Natural killer cell (primary cell): ENCODE measurements around the gene ARL15. TPM values are rescaled to one million over a fixed set of nuclear protein-coding genes. Genes with fewer than 3 reads are reported as not detected.
A peak's percentile ranks its signal among the peaks of the same experiment; 100 is the strongest.

Source experiments
- ATAC-seq, 3 donors: fragments of 150-1000 bp in 2 of 3; fragments of 200-7000 bp in 1 of 3; cut with Tn5 transposase; 1 replicate in 1 of 3; 2 replicates in 2 of 3; pipeline ENCODE4 v1.10.0; 2021; ENCODE audit warnings: mild to moderate bottlenecking in 2 of 3, moderate library complexity in 2 of 3
- DNase-seq, 2 donors: peaks; one replicate each; pipeline versions ENCODE4 v3.0.0 to v3.0.0-alpha.2; 2013 to 2021; ENCODE audit warnings: mixed read lengths in 1 of 2
- H3K27ac ChIP-seq: one replicate; pipeline ENCODE4 v1.5.1; 2013; ENCODE audit warnings: mild to moderate bottlenecking, low read length
- H3K27me3 ChIP-seq: one replicate; pipeline ENCODE4 v1.6.1; 2013; ENCODE audit warnings: low read length; ENCODE audit not compliant: control insufficient read depth, insufficient read depth
- H3K36me3 ChIP-seq: one replicate; pipeline ENCODE4 v1.6.1; 2013; ENCODE audit warnings: low read length; ENCODE audit not compliant: control insufficient read depth, insufficient read depth
- H3K4me1 ChIP-seq: one replicate; pipeline ENCODE4 v1.6.1; 2013; ENCODE audit warnings: low read length; ENCODE audit not compliant: control insufficient read depth, insufficient read depth
- H3K4me3 ChIP-seq: one replicate; pipeline ENCODE4 v1.5.1; 2013; ENCODE audit warnings: low read length
- H3K9me3 ChIP-seq: one replicate; pipeline ENCODE4 v1.6.1; 2013; ENCODE audit warnings: low read length; ENCODE audit not compliant: control insufficient read depth, insufficient read depth
- H3K27ac Mint-ChIP-seq, 2 donors: one replicate each; pipeline ENCODE4 v1.8.0; 2022; ENCODE audit warnings: mild to moderate bottlenecking in 2 of 2, mixed read lengths in 2 of 2, moderate library complexity in 1 of 2
- H3K27me3 Mint-ChIP-seq, 2 donors: one replicate each; pipeline ENCODE4 v1.8.0; 2022; ENCODE audit warnings: low read depth in 2 of 2, mixed read lengths in 2 of 2
- H3K36me3 Mint-ChIP-seq: one replicate; pipeline ENCODE4 v1.8.0; 2022; ENCODE audit warnings: mixed read lengths
- H3K4me1 Mint-ChIP-seq, 2 donors: one replicate each; pipeline ENCODE4 v1.8.0; 2022; ENCODE audit warnings: mixed read lengths in 2 of 2
- H3K4me3 Mint-ChIP-seq: one replicate; pipeline ENCODE4 v1.8.0; 2022; ENCODE audit warnings: mild to moderate bottlenecking, moderate library complexity, mixed read lengths
- H3K9me3 Mint-ChIP-seq, 2 donors: one replicate each; pipeline ENCODE4 v1.8.0; 2022; ENCODE audit warnings: mixed read lengths in 2 of 2
- CTCF ChIP-seq: fragments of 200-600 bp; IDR thresholded peaks from one replicate; pipeline ENCODE4 v1.8.0; 2022; ENCODE audit warnings: antibody characterized with exemption
- WGBS: methylation state at CpG from one replicate; pipeline ENCODE4 v1.1.7; 2013; ENCODE audit warnings: missing lambda C conversion rate; ENCODE audit not compliant: insufficient coverage; 5-methylcytosine and 5-hydroxymethylcytosine counted together
- intact Hi-C: fragments of 100-400 bp; cut with micrococcal nuclease; formaldehyde crosslinking; loops from one replicate; pipeline ENCODE4 v1.14.2; 2022
- total RNA-seq, 4 donors: library from RNA; stranded (reverse); fragments of 120-200 nt in 1 of 4; gene quantifications; one replicate each; pipeline versions ENCODE4 v1.2.3 to v1.2.4, GENCODE V29; 2013 to 2022

The ARL15 gene
- total RNA-seq, 3 donors from 2014 or later (not counting 1 experiment from before 2014, with no cell fraction given), result 28.9 to 35.1 (median 33.1) TPM

GRCh38 chr5:54247226-54247625, 63.1 kb downstream of the ARL15 start:
- intact Hi-C loops, result no loop called here
- 33% methylated on average over 2 of the region's 5 CpGs for WGBS
- H3K9me3 Mint-ChIP-seq, result no peaks in the 10 kb centered on the region

GRCh38 chr5:54243483-54244080, 66.8 kb downstream of the ARL15 start:
- H3K4me1 ChIP-seq, result no peaks in the 10 kb centered on the region
- no peaks in the 10 kb centered on the region for H3K36me3 Mint-ChIP-seq
- peak; percentile 64 for TF ChIP-seq CTCF
- 54% methylated on average over 3 of the region's 4 CpGs for WGBS
- DNase-seq (peak in 1 of 2 donors; percentile 66), ATAC-seq (no peak)
- no peaks in the 10 kb centered on the region for H3K36me3 ChIP-seq
- H3K4me1 Mint-ChIP-seq, result peaks cover 7 to 17% of the 10 kb centered on the region in 2 donors
- no peak overlapping the region for H3K4me3 Mint-ChIP-seq
- no peaks in the 10 kb centered on the region for H3K27me3 ChIP-seq
- no peaks in the 10 kb centered on the region for H3K9me3 ChIP-seq
- no peak overlapping the region for H3K27ac ChIP-seq
- no peak overlapping the region for H3K4me3 ChIP-seq
- H3K27ac Mint-ChIP-seq, result no peak overlapping the region
- H3K9me3 Mint-ChIP-seq, result no peaks in the 10 kb centered on the region
- H3K27me3 Mint-ChIP-seq, result no peaks in the 10 kb centered on the region
- intact Hi-C loops, result loop anchor here (1.0 kb wide), 2 partner anchors 176 to 246 kb away; no protein-coding TSS in a partner anchor

More at GRCh38 chr5:54247226-54247625, 63.1 kb downstream of the ARL15 start:
- Mint-ChIP-seq H3K27ac (no peak overlapping the region), H3K27me3 (no peaks in the 10 kb centered on the region), H3K4me3 (no peak overlapping the region), H3K4me1 (peaks cover 7 to 15% of the 10 kb centered on the region in 2 donors), H3K36me3 (no peaks in the 10 kb centered on the region)
- DNase-seq (no peak), ATAC-seq (no peak)
- no peaks in the 10 kb centered on the region for H3K36me3 ChIP-seq
- no peak for TF ChIP-seq CTCF
- H3K9me3 ChIP-seq, result no peaks in the 10 kb centered on the region
- no peaks in the 10 kb centered on the region for H3K4me1 ChIP-seq
- no peak overlapping the region for H3K27ac ChIP-seq
- no peaks in the 10 kb centered on the region for H3K27me3 ChIP-seq
- no peak overlapping the region for H3K4me3 ChIP-seq

- H3K4me3 Mint-ChIP-seq, result no peak overlapping the region
- H3K27ac Mint-ChIP-seq, result no peak overlapping the region
- no peaks in the 10 kb centered on the region for H3K27me3 ChIP-seq
- ATAC-seq (no peak), DNase-seq (no peak)
- peaks cover 13 to 22% of the 10 kb centered on the region in 2 donors for H3K4me1 Mint-ChIP-seq
- no peaks in the 10 kb centered on the region for H3K4me1 ChIP-seq
- TF ChIP-seq CTCF, result no peak
- no peaks in the 10 kb centered on the region for H3K36me3 ChIP-seq
- no peaks in the 10 kb centered on the region for H3K36me3 Mint-ChIP-seq
- no peaks in the 10 kb centered on the region for H3K9me3 ChIP-seq
- H3K27ac ChIP-seq, result no peak overlapping the region
- no peaks in the 10 kb centered on the region for H3K27me3 Mint-ChIP-seq
- H3K4me3 ChIP-seq, result no peak overlapping the region
- WGBS, result 92% methylated on average over 5 of the region's 5 CpGs
- no peaks in the 10 kb centered on the region for H3K9me3 Mint-ChIP-seq
- intact Hi-C loops, result no loop called here
Measured at GRCh38 chr5:54242297-54242696, 68.1 kb downstream of the ARL15 start.
